GM06990 (cell line): ENCODE data around the gene WRAP73.

Experiments
- DNase-seq: peaks from one replicate; pipeline ENCODE4 v3.0.0-alpha.2; 2011; ENCODE audit not compliant: insufficient read length; ENCODE audit errors: extremely low read depth
- H3K27me3 ChIP-seq: replicated peaks from 2 replicates; pipeline ENCODE4 v1.6.0; 2011; ENCODE audit warnings: low read length; ENCODE audit not compliant: control insufficient read depth, insufficient read depth
- H3K36me3 ChIP-seq: 2 replicates; pipeline ENCODE4 v1.5.1; 2011; ENCODE audit warnings: low read length; ENCODE audit not compliant: control insufficient read depth, insufficient read depth
- H3K4me3 ChIP-seq: replicated peaks from 2 replicates; pipeline ENCODE4 v1.5.1; 2011; ENCODE audit warnings: low read depth, mild to moderate bottlenecking, control low read depth, low read length
- CTCF ChIP-seq: IDR thresholded peaks from 2 replicates; pipeline ENCODE4 v1.5.1; 2011; ENCODE audit warnings: low read length, control low read depth, mild to moderate bottlenecking, inconsistent platforms; ENCODE audit not compliant: insufficient read depth, poor library complexity, severe bottlenecking

The WRAP73 gene

GRCh38 chr1:3661631-3662030 is 11.7 kb upstream of the WRAP73 start:
- no peak for TF ChIP-seq CTCF
- H3K27me3 ChIP-seq = no peaks in the 10 kb centered on the region

GRCh38 chr1:3660704-3661103 is 10.8 kb upstream of the WRAP73 start:
- TF ChIP-seq CTCF = no peak
- DNase-seq = no peak
- H3K4me3 ChIP-seq = no peak overlapping the region
- H3K27me3 ChIP-seq = no peaks in the 10 kb centered on the region
- H3K36me3 ChIP-seq = no peaks in the 10 kb centered on the region

More at GRCh38 chr1:3661631-3662030, 11.7 kb upstream of the WRAP73 start:
- no peak overlapping the region for H3K4me3 ChIP-seq
- DNase-seq = no peak
- no peaks in the 10 kb centered on the region for H3K36me3 ChIP-seq

- TF ChIP-seq CTCF = no peak
- H3K27me3 ChIP-seq = no peaks in the 10 kb centered on the region
- no peaks in the 10 kb centered on the region for H3K36me3 ChIP-seq
- no peak overlapping the region for H3K4me3 ChIP-seq
- DNase-seq = no peak
Measured at GRCh38 chr1:3659093-3659492, 9.2 kb upstream of the WRAP73 start.

GRCh38 chr1:3658231-3658615 is 8.3 kb upstream of the WRAP73 start:
- no peak for TF ChIP-seq CTCF
- no peak for DNase-seq
- Histone ChIP-seq H3K4me3 (no peak overlapping the region), H3K27me3 (no peaks in the 10 kb centered on the region), H3K36me3 (no peaks in the 10 kb centered on the region)

- H3K36me3 ChIP-seq = no peaks in the 10 kb centered on the region
- H3K27me3 ChIP-seq = no peaks in the 10 kb centered on the region
- no peak for DNase-seq
- H3K4me3 ChIP-seq = no peak overlapping the region
- no peak for TF ChIP-seq CTCF
Measured at GRCh38 chr1:3657578-3658230, 7.8 kb upstream of the WRAP73 start.

- H3K36me3 ChIP-seq = no peaks in the 10 kb centered on the region
- H3K27me3 ChIP-seq = no peaks in the 10 kb centered on the region
- no peak for TF ChIP-seq CTCF
- H3K4me3 ChIP-seq = peak overlapping the region; percentile 28; the same call in 1 of the 2 replicates
- DNase-seq = no peak
Measured at GRCh38 chr1:3657096-3657475, 7.2 kb upstream of the WRAP73 start.
